ENCODE data around the gene CD40. TPM values are rescaled to one million over a fixed set of nuclear protein-coding genes. Genes with fewer than 3 reads are reported as not detected.

The CD40 gene
- total RNA-seq, 1 donor from 2014 or later, result 1.6 TPM

- no peak for TF ChIP-seq CTCF (IDR thresholded peaks at IDR 0.05)
- no peaks in the 10 kb centered on the region for H3K9me3 Mint-ChIP-seq (ENCODE audit: unreplicated experiment)
- no peaks in the 10 kb centered on the region for H3K36me3 Mint-ChIP-seq (ENCODE audit: unreplicated experiment)
- no peak for DNase-seq (ENCODE audit: extremely low spot score, unreplicated experiment)
- H3K4me3 Mint-ChIP-seq (ENCODE audit: unreplicated experiment), result no peak overlapping the region
- H3K27me3 Mint-ChIP-seq (ENCODE audit: unreplicated experiment), result peaks cover 62% of the 10 kb centered on the region
- no peak overlapping the region for H3K27ac Mint-ChIP-seq (ENCODE audit: unreplicated experiment)
- no peaks in the 10 kb centered on the region for H3K4me1 Mint-ChIP-seq (ENCODE audit: unreplicated experiment)
Measured at GRCh38 chr20:46139266-46139889, 21.3 kb downstream of the CD40 start.

- peaks cover 58% of the 10 kb centered on the region for H3K27me3 Mint-ChIP-seq (ENCODE audit: unreplicated experiment)
- no peaks in the 10 kb centered on the region for H3K9me3 Mint-ChIP-seq (ENCODE audit: unreplicated experiment)
- no peak for DNase-seq (ENCODE audit: extremely low spot score, unreplicated experiment)
Measured at GRCh38 chr20:46139908-46140482, 21.9 kb downstream of the CD40 start.

GRCh38 chr20:46142124-46142523 is 24.0 kb downstream of the CD40 start:
- H3K9me3 Mint-ChIP-seq (ENCODE audit: unreplicated experiment), result no peaks in the 10 kb centered on the region
- no peak overlapping the region for H3K4me3 Mint-ChIP-seq (ENCODE audit: unreplicated experiment)
- no peak overlapping the region for H3K27ac Mint-ChIP-seq (ENCODE audit: unreplicated experiment)
- no peaks in the 10 kb centered on the region for H3K4me1 Mint-ChIP-seq (ENCODE audit: unreplicated experiment)
- no peaks in the 10 kb centered on the region for H3K36me3 Mint-ChIP-seq (ENCODE audit: unreplicated experiment)
- no peak for TF ChIP-seq CTCF (IDR thresholded peaks at IDR 0.05)
- peaks cover 45% of the 10 kb centered on the region for H3K27me3 Mint-ChIP-seq (ENCODE audit: unreplicated experiment)
- no peak for DNase-seq (ENCODE audit: extremely low spot score, unreplicated experiment)

More at GRCh38 chr20:46139908-46140482, 21.9 kb downstream of the CD40 start:
- Mint-ChIP-seq H3K4me1 (ENCODE audit: unreplicated experiment) (no peaks in the 10 kb centered on the region), H3K36me3 (ENCODE audit: unreplicated experiment) (no peaks in the 10 kb centered on the region), H3K4me3 (ENCODE audit: unreplicated experiment) (no peak overlapping the region), H3K27ac (ENCODE audit: unreplicated experiment) (no peak overlapping the region)
- no peak for TF ChIP-seq CTCF (IDR thresholded peaks at IDR 0.05)

- H3K27ac Mint-ChIP-seq (ENCODE audit: unreplicated experiment), result no peak overlapping the region
- H3K27me3 Mint-ChIP-seq (ENCODE audit: unreplicated experiment), result peaks cover 39% of the 10 kb centered on the region
Measured at GRCh38 chr20:46144432-46145025, 26.4 kb downstream of the CD40 start.

More at GRCh38 chr20:46144432-46145025, 26.4 kb downstream of the CD40 start:
- DNase-seq (ENCODE audit: extremely low spot score, unreplicated experiment), result no peak
- H3K4me3 Mint-ChIP-seq (ENCODE audit: unreplicated experiment), result no peak overlapping the region
- H3K9me3 Mint-ChIP-seq (ENCODE audit: unreplicated experiment), result no peaks in the 10 kb centered on the region
- no peaks in the 10 kb centered on the region for H3K4me1 Mint-ChIP-seq (ENCODE audit: unreplicated experiment)
- no peak for TF ChIP-seq CTCF (IDR thresholded peaks at IDR 0.05)
- no peaks in the 10 kb centered on the region for H3K36me3 Mint-ChIP-seq (ENCODE audit: unreplicated experiment)
